ENCODE measurements around the gene CCDC178. TPM values are rescaled to one million over a fixed set of nuclear protein-coding genes. Genes with fewer than 3 reads are reported as not detected.
"Not testable (repeated sequence)": the region's sequence is repeated elsewhere in the genome, so short reads cannot be mapped to it uniquely, and the experiment has no call there.

CCDC178 gene
- total RNA-seq, 2 experiments from 2014 or later = not detected

- CTCF ChIA-PET = no interaction called here
- H3K4me1 Mint-ChIP-seq = no peaks in the 10 kb centered on the region
- no peak overlapping the region for H3K27ac Mint-ChIP-seq
- no peak for DNase-seq
- no peaks in the 10 kb centered on the region for H3K27me3 Mint-ChIP-seq
- H3K9me3 Mint-ChIP-seq = peaks cover 4% of the 10 kb centered on the region
- no peak overlapping the region for H3K4me3 Mint-ChIP-seq
- no peaks in the 10 kb centered on the region for H3K36me3 Mint-ChIP-seq (ENCODE audit: low read depth)
- POLR2A ChIA-PET = no interaction called here
These were observed 279.4 kb downstream of the CCDC178 start for GRCh38 chr18:33161131-33161530.

GRCh38 chr18:33159151-33159550 lies 281.4 kb downstream of the CCDC178 start:
- H3K27ac Mint-ChIP-seq = no peak overlapping the region
- H3K9me3 Mint-ChIP-seq = peaks cover 4% of the 10 kb centered on the region
- CTCF ChIA-PET = no interaction called here
- POLR2A ChIA-PET = no interaction called here
- no peak overlapping the region for H3K4me3 Mint-ChIP-seq
- no peaks in the 10 kb centered on the region for H3K27me3 Mint-ChIP-seq
- H3K36me3 Mint-ChIP-seq (ENCODE audit: low read depth) = no peaks in the 10 kb centered on the region
- DNase-seq = no peak
- no peaks in the 10 kb centered on the region for H3K4me1 Mint-ChIP-seq

GRCh38 chr18:33157893-33158292 lies 282.6 kb downstream of the CCDC178 start:
- Mint-ChIP-seq H3K9me3 (peaks cover 3% of the 10 kb centered on the region), H3K27me3 (no peaks in the 10 kb centered on the region), H3K4me1 (no peaks in the 10 kb centered on the region), H3K27ac (no peak overlapping the region), H3K4me3 (no peak overlapping the region), H3K36me3 (ENCODE audit: low read depth) (no peaks in the 10 kb centered on the region)
- DNase-seq = no peak
- ChIA-PET POLR2A (no interaction called here), CTCF (no interaction called here)

- DNase-seq = no peak
- H3K27me3 Mint-ChIP-seq = no peaks in the 10 kb centered on the region
- H3K4me3 Mint-ChIP-seq = no peak overlapping the region
- ChIA-PET POLR2A (no interaction called here), CTCF (interaction anchor here (0.7 kb wide), 1 partner anchor 100 kb away, joined by 3 read pairs; no protein-coding TSS in a partner anchor)
- H3K27ac Mint-ChIP-seq = no peak overlapping the region
- peaks cover 2% of the 10 kb centered on the region for H3K9me3 Mint-ChIP-seq
- H3K36me3 Mint-ChIP-seq (ENCODE audit: low read depth) = no peaks in the 10 kb centered on the region
- H3K4me1 Mint-ChIP-seq = no peaks in the 10 kb centered on the region
These were observed 283.5 kb downstream of the CCDC178 start for GRCh38 chr18:33156906-33157470.

GRCh38 chr18:33154049-33154448 lies 286.5 kb downstream of the CCDC178 start:
- POLR2A ChIA-PET = no interaction called here
- H3K27me3 Mint-ChIP-seq = no peaks in the 10 kb centered on the region
- H3K4me1 Mint-ChIP-seq = no peaks in the 10 kb centered on the region
- CTCF ChIA-PET = no interaction called here
- H3K27ac Mint-ChIP-seq = no peak overlapping the region
- DNase-seq = no peak
- H3K4me3 Mint-ChIP-seq = no peak overlapping the region
- peaks cover 9% of the 10 kb centered on the region for H3K9me3 Mint-ChIP-seq
- no peaks in the 10 kb centered on the region for H3K36me3 Mint-ChIP-seq (ENCODE audit: low read depth)

GRCh38 chr18:33152376-33152775 lies 288.1 kb downstream of the CCDC178 start:
- Mint-ChIP-seq H3K9me3 (peaks cover 11% of the 10 kb centered on the region), H3K36me3 (ENCODE audit: low read depth) (no peaks in the 10 kb centered on the region), H3K4me3 (no peak overlapping the region), H3K27me3 (no peaks in the 10 kb centered on the region), H3K4me1 (no peaks in the 10 kb centered on the region), H3K27ac (no peak overlapping the region)
- ChIA-PET POLR2A (no interaction called here), CTCF (no interaction called here)
- DNase-seq = no peak

GRCh38 chr18:33147811-33148210 lies 292.7 kb downstream of the CCDC178 start:
- CTCF ChIA-PET = not testable (repeated sequence)

GRCh38 chr18:33146014-33146413 lies 294.5 kb downstream of the CCDC178 start:
- Mint-ChIP-seq H3K27ac (no peak overlapping the region), H3K9me3 (peaks cover 11% of the 10 kb centered on the region), H3K36me3 (ENCODE audit: low read depth) (no peaks in the 10 kb centered on the region), H3K4me1 (no peaks in the 10 kb centered on the region), H3K27me3 (no peaks in the 10 kb centered on the region), H3K4me3 (no peak overlapping the region)
- no peak for DNase-seq
- ChIA-PET POLR2A (no interaction called here), CTCF (no interaction called here)

More at GRCh38 chr18:33147811-33148210, 292.7 kb downstream of the CCDC178 start:
- H3K4me3 Mint-ChIP-seq; POLR2A ChIA-PET; H3K27ac Mint-ChIP-seq; H3K27me3 Mint-ChIP-seq; H3K4me1 Mint-ChIP-seq; DNase-seq; H3K36me3 Mint-ChIP-seq (ENCODE audit: low read depth): not testable (repeated sequence)
- peaks cover 10% of the 10 kb centered on the region for H3K9me3 Mint-ChIP-seq

- H3K36me3 Mint-ChIP-seq (ENCODE audit: low read depth) = no peaks in the 10 kb centered on the region
- DNase-seq = no peak
- H3K27me3 Mint-ChIP-seq = no peaks in the 10 kb centered on the region
- H3K4me3 Mint-ChIP-seq = no peak overlapping the region
- peaks cover 14% of the 10 kb centered on the region for H3K9me3 Mint-ChIP-seq
- ChIA-PET POLR2A (no interaction called here), CTCF (no interaction called here)
- H3K4me1 Mint-ChIP-seq = no peaks in the 10 kb centered on the region
- no peak overlapping the region for H3K27ac Mint-ChIP-seq
These were observed 304.4 kb downstream of the CCDC178 start for GRCh38 chr18:33135951-33136660.

GRCh38 chr18:33132657-33133056 lies 307.9 kb downstream of the CCDC178 start:
- H3K27ac Mint-ChIP-seq = no peak overlapping the region
- POLR2A ChIA-PET = no interaction called here
- no peaks in the 10 kb centered on the region for H3K36me3 Mint-ChIP-seq (ENCODE audit: low read depth)
- CTCF ChIA-PET = no interaction called here
- no peaks in the 10 kb centered on the region for H3K4me1 Mint-ChIP-seq
- H3K27me3 Mint-ChIP-seq = no peaks in the 10 kb centered on the region
- no peaks in the 10 kb centered on the region for H3K9me3 Mint-ChIP-seq
- DNase-seq = no peak
- no peak overlapping the region for H3K4me3 Mint-ChIP-seq

GRCh38 chr18:33128581-33128980 lies 311.9 kb downstream of the CCDC178 start:
- Mint-ChIP-seq H3K9me3 (no peaks in the 10 kb centered on the region), H3K4me1 (no peaks in the 10 kb centered on the region), H3K27me3 (no peaks in the 10 kb centered on the region), H3K4me3 (no peak overlapping the region), H3K36me3 (ENCODE audit: low read depth) (no peaks in the 10 kb centered on the region), H3K27ac (no peak overlapping the region)
- DNase-seq = no peak
- POLR2A ChIA-PET = no interaction called here
- CTCF ChIA-PET = no interaction called here

GRCh38 chr18:33123862-33124518 lies 316.5 kb downstream of the CCDC178 start:
- H3K27ac Mint-ChIP-seq = no peak overlapping the region
- no peak overlapping the region for H3K4me3 Mint-ChIP-seq
- POLR2A ChIA-PET = no interaction called here
- CTCF ChIA-PET = no interaction called here
- H3K9me3 Mint-ChIP-seq = no peaks in the 10 kb centered on the region
- no peak for DNase-seq
- no peaks in the 10 kb centered on the region for H3K36me3 Mint-ChIP-seq (ENCODE audit: low read depth)
- no peaks in the 10 kb centered on the region for H3K27me3 Mint-ChIP-seq
- H3K4me1 Mint-ChIP-seq = no peaks in the 10 kb centered on the region

- H3K4me1 Mint-ChIP-seq = no peaks in the 10 kb centered on the region
- no peaks in the 10 kb centered on the region for H3K27me3 Mint-ChIP-seq
- H3K27ac Mint-ChIP-seq = no peak overlapping the region
- ChIA-PET POLR2A (no interaction called here), CTCF (no interaction called here)
- H3K36me3 Mint-ChIP-seq (ENCODE audit: low read depth) = no peaks in the 10 kb centered on the region
- no peak for DNase-seq
- H3K4me3 Mint-ChIP-seq = no peak overlapping the region
- H3K9me3 Mint-ChIP-seq = peaks cover 9% of the 10 kb centered on the region
These were observed 324.1 kb downstream of the CCDC178 start for GRCh38 chr18:33116376-33116775.

- Mint-ChIP-seq H3K4me3 (no peak overlapping the region), H3K27me3 (no peaks in the 10 kb centered on the region), H3K4me1 (no peaks in the 10 kb centered on the region), H3K9me3 (peaks cover 9% of the 10 kb centered on the region), H3K36me3 (ENCODE audit: low read depth) (no peaks in the 10 kb centered on the region), H3K27ac (no peak overlapping the region)
- no peak for DNase-seq
- CTCF ChIA-PET = no interaction called here
- POLR2A ChIA-PET = no interaction called here
These were observed 324.6 kb downstream of the CCDC178 start for GRCh38 chr18:33115917-33116316.
